Measurements from ENCODE around the gene DNAH3. TPM values are rescaled to one million over a fixed set of nuclear protein-coding genes. Genes with fewer than 3 reads are reported as not detected.

The DNAH3 gene
- total RNA-seq, 1 experiment from 2014 or later, result 4.4 TPM

GRCh38 chr16:20904507-20905081 lies 246.1 kb downstream of the DNAH3 start:
- peak overlapping the region; percentile 45 for H3K4me3 Mint-ChIP-seq (ENCODE audit: unreplicated experiment)
- no peaks in the 10 kb centered on the region for H3K27me3 ChIP-seq (replicated peaks; ENCODE audit: control insufficient read depth, insufficient read depth, low read length)
- peak overlapping the region; percentile 81 for H3K27ac Mint-ChIP-seq (ENCODE audit: unreplicated experiment)
- H3K27me3 Mint-ChIP-seq (ENCODE audit: insufficient read depth, unreplicated experiment), result no peaks in the 10 kb centered on the region
- no peaks in the 10 kb centered on the region for H3K36me3 ChIP-seq (ENCODE audit: control insufficient read depth, insufficient read depth, low read length)
- peak; percentile 54 to 66 for DNase-seq
- no peaks in the 10 kb centered on the region for H3K9me3 Mint-ChIP-seq (ENCODE audit: unreplicated experiment)
- ChIA-PET POLR2A (no interaction called here), CTCF (no interaction called here)
- no peak for TF ChIP-seq CTCF (IDR thresholded peaks at IDR 0.05; ENCODE audit: insufficient read depth in 1 of 2, low read depth in 1 of 2, low read length in 1 of 2, severe bottlenecking in 1 of 2, unreplicated experiment in 1 of 2)
- intact Hi-C loops (cut with micrococcal nuclease; ENCODE audit: unreplicated experiment), result loop anchor here (1.0 to 5.0 kb wide), 3 partner anchors 33 to 178 kb away; no protein-coding TSS in a partner anchor
- H3K4me1 ChIP-seq, result peaks cover 60% of the 10 kb centered on the region
- BruUV-seq (replicated peaks), result no TSS peak
- H3K4me1 Mint-ChIP-seq (ENCODE audit: low read depth, unreplicated experiment), result peaks cover 54% of the 10 kb centered on the region
- no peak overlapping the region for H3K4me3 ChIP-seq (ENCODE audit: low read depth, low read length)
- no peaks in the 10 kb centered on the region for H3K9me3 ChIP-seq
- H3K36me3 Mint-ChIP-seq (ENCODE audit: insufficient read depth, unreplicated experiment), result peaks cover 35% of the 10 kb centered on the region

- H3K9me3 Mint-ChIP-seq (ENCODE audit: unreplicated experiment), result no peaks in the 10 kb centered on the region
- peak overlapping the region; percentile 81 for H3K27ac Mint-ChIP-seq (ENCODE audit: unreplicated experiment)
- Histone ChIP-seq H3K27me3 (replicated peaks; ENCODE audit: control insufficient read depth, insufficient read depth, low read length) (no peaks in the 10 kb centered on the region), H3K36me3 (ENCODE audit: control insufficient read depth, insufficient read depth, low read length) (no peaks in the 10 kb centered on the region), H3K9me3 (no peaks in the 10 kb centered on the region), H3K4me3 (ENCODE audit: low read depth, low read length) (no peak overlapping the region), H3K4me1 (peaks cover 60% of the 10 kb centered on the region)
- ChIA-PET POLR2A (no interaction called here), CTCF (interaction anchor here (0.5 kb wide), 1 partner anchor 57 kb away, joined by 3 read pairs; no protein-coding TSS in a partner anchor)
- no peak for DNase-seq
- no peak for TF ChIP-seq CTCF (IDR thresholded peaks at IDR 0.05; ENCODE audit: insufficient read depth in 1 of 2, low read depth in 1 of 2, low read length in 1 of 2, severe bottlenecking in 1 of 2, unreplicated experiment in 1 of 2)
- H3K27me3 Mint-ChIP-seq (ENCODE audit: insufficient read depth, unreplicated experiment), result no peaks in the 10 kb centered on the region
- peaks cover 39% of the 10 kb centered on the region for H3K36me3 Mint-ChIP-seq (ENCODE audit: insufficient read depth, unreplicated experiment)
- BruUV-seq (replicated peaks), result no TSS peak
- H3K4me1 Mint-ChIP-seq (ENCODE audit: low read depth, unreplicated experiment), result peaks cover 60% of the 10 kb centered on the region
- peak overlapping the region; percentile 45 for H3K4me3 Mint-ChIP-seq (ENCODE audit: unreplicated experiment)
- intact Hi-C loops (cut with micrococcal nuclease; ENCODE audit: unreplicated experiment), result loop anchor here (1.0 to 5.0 kb wide), 3 partner anchors 33 to 178 kb away; no protein-coding TSS in a partner anchor
These were observed 246.6 kb downstream of the DNAH3 start for GRCh38 chr16:20903899-20904506.

GRCh38 chr16:20903116-20903898 lies 247.3 kb downstream of the DNAH3 start:
- Histone ChIP-seq H3K27me3 (replicated peaks; ENCODE audit: control insufficient read depth, insufficient read depth, low read length) (no peaks in the 10 kb centered on the region), H3K4me3 (ENCODE audit: low read depth, low read length) (no peak overlapping the region), H3K4me1 (peaks cover 65% of the 10 kb centered on the region), H3K9me3 (no peaks in the 10 kb centered on the region), H3K36me3 (ENCODE audit: control insufficient read depth, insufficient read depth, low read length) (no peaks in the 10 kb centered on the region)
- H3K9me3 Mint-ChIP-seq (ENCODE audit: unreplicated experiment), result no peaks in the 10 kb centered on the region
- H3K4me1 Mint-ChIP-seq (ENCODE audit: low read depth, unreplicated experiment), result peaks cover 65% of the 10 kb centered on the region
- ChIA-PET POLR2A (interaction anchor here (1.4 kb wide), 1 partner anchor 35 kb away, joined by 5 read pairs; no protein-coding TSS in a partner anchor), CTCF (interaction anchor here (0.5 kb wide), 1 partner anchor 56 kb away, joined by 3 read pairs; no protein-coding TSS in a partner anchor)
- intact Hi-C loops (cut with micrococcal nuclease; ENCODE audit: unreplicated experiment), result loop anchor here (5.0 kb wide), 2 partner anchors 49 to 179 kb away; no protein-coding TSS in a partner anchor
- peak overlapping the region; percentile 45 for H3K4me3 Mint-ChIP-seq (ENCODE audit: unreplicated experiment)
- peaks cover 41% of the 10 kb centered on the region for H3K36me3 Mint-ChIP-seq (ENCODE audit: insufficient read depth, unreplicated experiment)
- peak overlapping the region; percentile 81 for H3K27ac Mint-ChIP-seq (ENCODE audit: unreplicated experiment)
- no peak for DNase-seq
- BruUV-seq (replicated peaks), result no TSS peak
- TF ChIP-seq CTCF (IDR thresholded peaks at IDR 0.05; ENCODE audit: insufficient read depth in 1 of 2, low read depth in 1 of 2, low read length in 1 of 2, severe bottlenecking in 1 of 2, unreplicated experiment in 1 of 2), result no peak
- no peaks in the 10 kb centered on the region for H3K27me3 Mint-ChIP-seq (ENCODE audit: insufficient read depth, unreplicated experiment)

Data from Caco-2 (cell line).